Activated T-cell treated with anti-CD3 and anti-CD28 coated beads, Interleukin-2, amount 50 U/mL, for 4 hours (primary cell): Measurements from ENCODE around the gene FGGY. TPM values are rescaled to one million over a fixed set of nuclear protein-coding genes. Genes with fewer than 3 reads are reported as not detected.

Source experiments
- ATAC-seq, 2 donors: fragments of 200-7000 bp; cut with Tn5 transposase; one replicate each; pipeline ENCODE4 v1.10.0; 2021
- DNase-seq: peaks from one replicate; pipeline ENCODE4 v3.0.0-alpha.2; 2020
- H3K27me3 Mint-ChIP-seq: one replicate; pipeline ENCODE4 v1.8.0; 2021; ENCODE audit warnings: low read depth, mixed read lengths
- H3K36me3 Mint-ChIP-seq: one replicate; pipeline ENCODE4 v1.8.0; 2022; ENCODE audit warnings: mixed read lengths; ENCODE audit not compliant: insufficient read depth
- H3K4me1 Mint-ChIP-seq: one replicate; pipeline ENCODE4 v1.8.0; 2021; ENCODE audit warnings: low read depth, mixed read lengths
- H3K4me3 Mint-ChIP-seq: one replicate; pipeline ENCODE4 v1.8.0; 2021; ENCODE audit warnings: mild to moderate bottlenecking, moderate library complexity, mixed read lengths
- H3K9me3 Mint-ChIP-seq: one replicate; pipeline ENCODE4 v1.8.0; 2021; ENCODE audit warnings: mixed read lengths
- total RNA-seq, 3 donors: library from RNA; stranded (reverse); gene quantifications; one replicate each; pipeline ENCODE4 v1.2.1, GENCODE V29; 2021

Gene FGGY
- total RNA-seq, 3 donors from 2014 or later = 2.5 to 4.8 (median 3.1) TPM

- ATAC-seq = no peak
- Mint-ChIP-seq H3K9me3 (no peaks in the 10 kb centered on the region), H3K4me3 (no peak overlapping the region), H3K27me3 (no peaks in the 10 kb centered on the region), H3K4me1 (peaks cover 2% of the 10 kb centered on the region), H3K36me3 (no peaks in the 10 kb centered on the region)
- DNase-seq = no peak
These were observed 244.3 kb downstream of the FGGY start for GRCh38 chr1:59541161-59541560.

- ATAC-seq (no peak), DNase-seq (no peak)
- Mint-ChIP-seq H3K4me1 (peaks cover 2% of the 10 kb centered on the region), H3K36me3 (no peaks in the 10 kb centered on the region), H3K4me3 (no peak overlapping the region), H3K27me3 (no peaks in the 10 kb centered on the region), H3K9me3 (no peaks in the 10 kb centered on the region)
These were observed 245.0 kb downstream of the FGGY start for GRCh38 chr1:59541891-59542290.

DNA sequence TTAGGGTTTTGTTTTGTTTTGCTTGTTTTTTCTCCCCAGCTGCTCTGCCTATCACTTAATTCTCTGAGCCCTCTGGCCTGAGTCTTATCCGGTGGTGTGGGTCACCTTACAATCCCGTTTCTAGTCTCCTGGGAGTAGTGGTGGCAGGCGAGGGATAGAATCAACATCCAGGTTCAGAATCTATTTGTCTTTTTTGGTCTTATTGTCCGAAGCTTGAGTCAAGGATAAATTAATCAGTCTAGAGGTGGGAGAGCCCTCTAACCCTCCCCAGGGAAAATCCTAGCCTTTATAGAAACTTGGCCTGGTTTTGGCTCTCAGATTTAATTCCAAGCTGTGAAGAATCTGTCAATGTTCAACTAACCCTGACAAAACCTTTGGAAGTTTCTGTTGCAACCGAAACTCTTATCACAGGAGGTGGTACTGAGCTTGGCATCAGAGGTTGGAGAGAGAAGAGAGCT is 246.3 kb downstream of the FGGY start:
- Mint-ChIP-seq H3K27me3 (no peaks in the 10 kb centered on the region), H3K36me3 (no peaks in the 10 kb centered on the region), H3K4me1 (peaks cover 2% of the 10 kb centered on the region), H3K9me3 (no peaks in the 10 kb centered on the region), H3K4me3 (no peak overlapping the region)
- DNase-seq = no peak
- ATAC-seq = no peak

DNA sequence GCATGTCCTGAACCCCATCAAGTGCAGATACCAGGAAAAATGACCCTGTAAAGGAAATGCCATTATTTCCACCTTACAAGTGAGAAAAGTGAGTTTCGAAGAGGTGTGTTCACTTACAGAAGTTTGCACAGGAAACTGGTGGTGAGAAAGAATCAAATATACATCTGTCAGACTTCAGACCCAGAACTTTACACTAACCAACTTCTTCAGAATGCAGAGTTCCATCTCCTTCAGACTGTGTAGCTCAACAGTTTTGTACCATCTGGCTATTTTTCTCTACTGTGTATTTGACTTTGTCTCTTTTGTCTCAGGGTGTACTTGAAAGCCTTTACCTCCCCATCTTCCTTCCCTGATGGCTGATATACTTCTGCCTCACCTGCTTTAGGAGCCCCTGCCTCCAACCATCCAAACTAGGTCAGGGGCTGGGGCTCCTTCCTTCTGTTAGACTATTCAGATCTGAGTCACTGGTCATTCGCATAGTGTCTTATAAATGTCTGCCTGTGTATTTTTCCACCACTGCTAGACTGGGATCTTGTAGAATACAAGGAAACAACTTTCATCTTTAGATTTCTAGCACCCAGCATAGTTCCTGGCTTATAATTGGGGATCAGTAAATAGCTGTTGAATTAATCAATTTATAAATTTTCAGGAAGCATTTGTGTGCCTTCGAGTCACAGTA is 247.9 kb downstream of the FGGY start:
- H3K9me3 Mint-ChIP-seq = no peaks in the 10 kb centered on the region
- H3K4me1 Mint-ChIP-seq = peaks cover 2% of the 10 kb centered on the region
- DNase-seq (no peak), ATAC-seq (no peak)
- H3K4me3 Mint-ChIP-seq = no peak overlapping the region
- no peaks in the 10 kb centered on the region for H3K27me3 Mint-ChIP-seq
- H3K36me3 Mint-ChIP-seq = no peaks in the 10 kb centered on the region

GRCh38 chr1:59545830-59546229 is 248.9 kb downstream of the FGGY start:
- Mint-ChIP-seq H3K4me1 (peaks cover 2% of the 10 kb centered on the region), H3K27me3 (no peaks in the 10 kb centered on the region), H3K36me3 (no peaks in the 10 kb centered on the region), H3K9me3 (no peaks in the 10 kb centered on the region), H3K4me3 (no peak overlapping the region)
- ATAC-seq (no peak), DNase-seq (no peak)

DNA sequence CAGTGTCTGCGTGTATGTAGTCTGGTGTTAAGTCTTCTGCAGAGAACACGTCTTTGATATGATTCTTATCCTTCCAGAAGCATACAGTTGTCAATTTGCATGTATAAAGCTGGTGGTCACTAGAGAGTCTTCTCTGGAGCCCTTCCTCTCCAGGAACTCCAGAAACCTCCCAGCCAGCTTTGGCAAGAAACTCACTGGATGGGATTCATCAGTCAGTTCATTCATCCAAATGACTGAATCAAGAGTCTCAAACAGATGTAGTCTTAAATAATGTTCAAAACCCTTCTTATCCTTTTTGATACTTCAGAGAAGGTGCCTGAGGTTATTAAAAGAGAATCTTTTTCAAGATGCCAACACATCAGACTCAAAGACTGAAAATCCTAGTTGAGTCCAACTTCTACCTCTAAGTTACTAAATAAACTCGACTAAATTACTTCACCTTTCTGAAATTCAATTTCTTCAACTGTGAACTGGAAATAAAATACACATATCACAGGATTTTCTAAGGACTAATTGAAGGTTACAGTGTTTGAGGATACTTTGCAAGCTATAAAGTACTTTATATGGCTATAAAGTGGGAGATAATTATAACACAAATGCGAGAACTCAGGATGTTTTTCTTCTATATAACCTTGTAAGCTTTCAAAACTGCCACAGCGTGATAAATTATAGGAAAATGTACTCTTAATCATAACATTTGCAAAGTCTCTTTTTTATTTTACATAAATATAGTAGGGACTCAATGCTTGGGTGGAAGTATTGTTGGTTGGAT is 252.4 kb downstream of the FGGY start:
- no peak overlapping the region for H3K4me3 Mint-ChIP-seq
- no peaks in the 10 kb centered on the region for H3K9me3 Mint-ChIP-seq

DNA sequence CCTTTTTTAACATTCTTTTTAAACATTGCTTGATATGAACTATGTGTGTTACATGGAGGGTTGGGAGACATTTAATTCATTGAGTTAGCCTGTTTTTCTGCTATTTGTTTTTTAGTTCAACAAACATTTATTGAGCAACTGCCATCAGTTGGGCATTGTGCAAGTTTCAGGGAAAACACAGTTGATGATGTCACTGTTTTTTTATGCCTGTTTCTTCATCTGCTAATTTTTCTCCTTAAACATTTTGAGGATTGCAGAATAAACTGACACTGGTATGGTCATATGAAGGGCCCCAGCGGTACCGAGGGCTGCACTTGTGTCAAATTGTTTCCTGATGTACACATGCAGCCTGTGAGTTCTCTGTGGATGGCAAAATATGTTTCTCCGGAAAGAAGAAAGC is 253.0 kb downstream of the FGGY start:
- H3K9me3 Mint-ChIP-seq = no peaks in the 10 kb centered on the region
- H3K4me1 Mint-ChIP-seq = no peaks in the 10 kb centered on the region
- H3K4me3 Mint-ChIP-seq = no peak overlapping the region
- ATAC-seq (no peak), DNase-seq (no peak)
- H3K36me3 Mint-ChIP-seq = no peaks in the 10 kb centered on the region
- no peaks in the 10 kb centered on the region for H3K27me3 Mint-ChIP-seq

More for the DNA sequence above, 252.4 kb downstream of the FGGY start:
- DNase-seq (no peak), ATAC-seq (no peak)
- Mint-ChIP-seq H3K36me3 (no peaks in the 10 kb centered on the region), H3K4me1 (peaks cover 2% of the 10 kb centered on the region), H3K27me3 (no peaks in the 10 kb centered on the region)

GRCh38 chr1:59552007-59552406 is 255.1 kb downstream of the FGGY start:
- H3K4me1 Mint-ChIP-seq = no peaks in the 10 kb centered on the region
- DNase-seq (no peak), ATAC-seq (no peak)
- no peaks in the 10 kb centered on the region for H3K27me3 Mint-ChIP-seq
- H3K9me3 Mint-ChIP-seq = no peaks in the 10 kb centered on the region
- no peak overlapping the region for H3K4me3 Mint-ChIP-seq
- peaks cover 11% of the 10 kb centered on the region for H3K36me3 Mint-ChIP-seq

GRCh38 chr1:59553371-59553770 is 256.5 kb downstream of the FGGY start:
- ATAC-seq (no peak), DNase-seq (no peak)
- Mint-ChIP-seq H3K4me1 (no peaks in the 10 kb centered on the region), H3K9me3 (peaks cover 8% of the 10 kb centered on the region), H3K36me3 (peaks cover 20% of the 10 kb centered on the region), H3K27me3 (no peaks in the 10 kb centered on the region), H3K4me3 (no peak overlapping the region)

GRCh38 chr1:59554011-59554663 is 257.2 kb downstream of the FGGY start:
- H3K4me3 Mint-ChIP-seq = no peak overlapping the region

GRCh38 chr1:59554752-59555151 is 257.9 kb downstream of the FGGY start:
- H3K4me1 Mint-ChIP-seq = no peaks in the 10 kb centered on the region
- H3K27me3 Mint-ChIP-seq = no peaks in the 10 kb centered on the region
- H3K9me3 Mint-ChIP-seq = peaks cover 14% of the 10 kb centered on the region
- DNase-seq (no peak), ATAC-seq (no peak)
- H3K4me3 Mint-ChIP-seq = no peak overlapping the region
- peaks cover 23% of the 10 kb centered on the region for H3K36me3 Mint-ChIP-seq

More at GRCh38 chr1:59554011-59554663, 257.2 kb downstream of the FGGY start:
- peaks cover 23% of the 10 kb centered on the region for H3K36me3 Mint-ChIP-seq
- H3K4me1 Mint-ChIP-seq = no peaks in the 10 kb centered on the region
- H3K9me3 Mint-ChIP-seq = peaks cover 14% of the 10 kb centered on the region
- no peak for ATAC-seq
- no peak for DNase-seq
- H3K27me3 Mint-ChIP-seq = no peaks in the 10 kb centered on the region

DNA sequence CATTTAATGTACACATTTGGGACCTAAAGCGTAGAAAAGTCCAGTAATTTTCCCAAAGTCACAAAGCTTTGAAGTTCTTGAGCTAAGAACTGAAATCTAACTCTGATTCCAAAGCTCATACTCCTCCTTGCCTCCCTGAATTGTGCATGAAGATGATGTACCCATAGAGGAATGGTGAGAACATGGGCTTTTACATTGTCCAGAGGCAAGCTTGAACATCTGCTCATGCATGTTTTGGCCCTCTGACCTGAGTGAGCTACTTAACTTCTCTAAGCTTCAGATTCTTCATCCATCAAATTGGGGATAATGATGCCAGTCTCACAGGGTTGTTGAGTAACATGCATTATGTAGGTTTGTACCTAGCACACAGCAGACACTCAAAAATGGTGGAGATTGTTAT is 259.5 kb downstream of the FGGY start:
- no peaks in the 10 kb centered on the region for H3K27me3 Mint-ChIP-seq
- peaks cover 5% of the 10 kb centered on the region for H3K4me1 Mint-ChIP-seq
- ATAC-seq (no peak), DNase-seq (no peak)
- H3K4me3 Mint-ChIP-seq = no peak overlapping the region
- peaks cover 25% of the 10 kb centered on the region for H3K36me3 Mint-ChIP-seq
- peaks cover 14% of the 10 kb centered on the region for H3K9me3 Mint-ChIP-seq

DNA sequence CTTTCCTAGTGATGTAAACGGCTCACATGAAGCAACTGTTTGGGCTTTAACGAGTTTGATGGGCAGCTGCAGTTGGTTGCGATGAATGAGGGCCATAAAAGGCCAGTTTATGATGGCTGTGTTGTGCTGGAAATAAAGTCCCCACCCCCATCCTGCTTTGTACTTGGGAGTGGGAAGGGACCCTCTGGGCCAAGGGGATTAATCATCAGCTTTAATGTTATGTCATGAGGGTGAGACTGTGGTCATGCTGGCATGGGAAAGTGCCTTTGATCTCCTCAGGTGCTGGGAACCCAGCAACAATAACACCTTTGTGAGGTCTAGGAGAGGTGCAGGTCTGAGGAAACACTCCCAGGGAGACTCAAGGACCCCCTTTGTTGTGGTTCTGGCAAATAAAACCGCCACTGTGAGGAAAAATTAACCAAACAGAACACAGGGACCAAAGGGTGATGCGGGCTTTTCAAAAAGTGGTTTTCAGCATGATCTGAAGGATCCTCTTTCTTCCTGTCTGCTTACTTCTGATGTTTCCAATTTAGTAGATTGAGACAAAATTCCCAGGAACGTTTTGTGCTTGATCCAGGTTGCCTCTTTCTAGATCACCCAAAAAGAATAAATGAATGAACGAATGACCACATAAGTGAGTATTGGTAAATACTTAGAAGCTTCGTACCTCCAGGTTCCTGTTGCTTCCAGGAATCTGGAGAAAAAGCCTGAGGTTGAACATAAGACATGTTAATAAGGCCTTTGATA is 260.1 kb downstream of the FGGY start:
- DNase-seq = no peak
- ATAC-seq = no peak
- Mint-ChIP-seq H3K4me1 (peaks cover 5% of the 10 kb centered on the region), H3K27me3 (no peaks in the 10 kb centered on the region), H3K9me3 (peaks cover 14% of the 10 kb centered on the region), H3K36me3 (peaks cover 25% of the 10 kb centered on the region), H3K4me3 (no peak overlapping the region)

GRCh38 chr1:59557549-59557885 is 260.6 kb downstream of the FGGY start:
- peaks cover 14% of the 10 kb centered on the region for H3K9me3 Mint-ChIP-seq
- ATAC-seq (no peak), DNase-seq (no peak)
- no peak overlapping the region for H3K4me3 Mint-ChIP-seq
- peaks cover 25% of the 10 kb centered on the region for H3K36me3 Mint-ChIP-seq
- H3K27me3 Mint-ChIP-seq = no peaks in the 10 kb centered on the region
- H3K4me1 Mint-ChIP-seq = peaks cover 5% of the 10 kb centered on the region
